Activated naive CD8-positive, alpha-beta T cell treated with anti-CD3 and anti-CD28 coated beads, Interleukin-2, amount 50 U/mL, for 16 hours (primary cell): ENCODE results near the gene CASP1.
"Not testable (repeated sequence)": the region's sequence is repeated elsewhere in the genome, so short reads cannot be mapped to it uniquely, and the experiment has no call there.

Source experiments
- DNase-seq: peaks from one replicate; pipeline ENCODE4 v3.0.0-alpha.2; 2020; ENCODE audit warnings: low read depth, low spot score

Gene CASP1

GRCh38 chr11:105034813-105035620 is at the start of gene CASP1:
TSS of gene CASP1 (minus strand) at chr11:105035144. CDS start at chr11:105035113, 31 bp downstream.
- no peak for DNase-seq

- no peak for DNase-seq
Observed at GRCh38 chr11:105081412-105082150, 46.6 kb upstream of the CASP1 start.

GRCh38 chr11:105080171-105080906 is 45.4 kb upstream of the CASP1 start:
- DNase-seq, result not testable (repeated sequence)

DNA sequence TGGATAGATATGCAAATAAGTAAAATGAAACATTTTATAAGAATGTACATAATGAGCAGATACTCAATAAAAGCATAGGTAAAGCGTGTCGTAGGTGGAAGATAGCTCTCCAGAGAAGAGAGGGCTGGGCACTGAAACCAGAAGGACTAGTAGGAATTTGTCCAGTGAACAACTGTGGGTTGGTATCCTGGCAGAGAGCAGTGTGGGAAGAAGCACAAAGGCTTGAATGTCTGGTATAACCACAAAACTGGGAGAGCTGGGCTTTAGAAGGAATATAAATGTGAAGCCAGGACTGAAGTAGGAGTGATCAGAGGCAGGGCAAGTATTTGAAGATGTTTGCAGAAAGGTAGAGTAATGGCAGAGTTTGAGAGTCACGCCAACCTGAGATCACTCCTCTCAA is 43.3 kb upstream of the CASP1 start:
- DNase-seq, result no peak

DNA sequence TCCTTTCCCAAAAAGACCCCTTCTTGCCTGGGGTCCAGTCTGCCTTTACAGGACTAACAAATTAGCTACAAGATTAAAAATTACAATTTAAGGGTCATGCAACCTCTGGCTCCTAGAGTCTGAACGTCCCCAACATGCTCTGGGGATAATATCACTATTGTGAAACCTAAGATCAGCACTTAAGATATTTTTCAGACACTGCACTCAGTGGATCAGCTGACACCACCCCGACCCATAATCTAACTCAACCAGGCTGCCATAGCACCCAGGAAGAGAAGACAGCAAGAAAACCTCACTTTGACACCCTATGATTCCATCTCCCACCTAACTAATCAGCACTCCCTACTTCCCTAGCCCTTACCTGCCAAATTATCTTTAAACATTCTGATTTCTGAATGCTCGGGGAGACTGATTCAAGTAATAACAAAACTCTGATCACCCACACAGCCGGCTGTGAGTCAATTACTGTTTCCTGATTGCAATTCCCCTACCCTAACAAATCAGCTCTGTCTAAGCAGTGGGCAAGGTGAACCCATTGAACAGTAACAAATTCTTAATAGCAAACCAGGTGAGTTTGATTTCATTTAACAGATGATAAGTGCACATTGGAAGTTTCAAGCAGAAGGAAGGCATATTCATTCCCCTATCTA is 42.3 kb upstream of the CASP1 start:
- DNase-seq, result not testable (repeated sequence)

DNA sequence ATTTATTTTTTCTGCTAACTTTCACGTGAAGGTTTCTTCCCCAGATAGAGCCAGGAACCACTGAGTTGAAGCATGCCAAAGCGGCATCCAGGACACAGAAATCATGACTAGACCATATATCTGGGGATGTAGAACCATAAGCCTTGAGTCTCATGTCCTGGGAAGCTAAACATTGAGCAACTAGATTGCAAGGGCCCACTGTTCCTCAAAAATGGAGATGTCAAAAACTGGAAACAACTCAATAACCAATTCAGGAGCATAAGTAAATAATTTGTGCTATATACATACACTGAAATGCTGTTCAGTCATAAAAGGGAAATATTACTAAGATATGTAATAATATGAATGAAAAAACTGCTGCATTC is 39.2 kb upstream of the CASP1 start:
- DNase-seq, result no peak

DNA sequence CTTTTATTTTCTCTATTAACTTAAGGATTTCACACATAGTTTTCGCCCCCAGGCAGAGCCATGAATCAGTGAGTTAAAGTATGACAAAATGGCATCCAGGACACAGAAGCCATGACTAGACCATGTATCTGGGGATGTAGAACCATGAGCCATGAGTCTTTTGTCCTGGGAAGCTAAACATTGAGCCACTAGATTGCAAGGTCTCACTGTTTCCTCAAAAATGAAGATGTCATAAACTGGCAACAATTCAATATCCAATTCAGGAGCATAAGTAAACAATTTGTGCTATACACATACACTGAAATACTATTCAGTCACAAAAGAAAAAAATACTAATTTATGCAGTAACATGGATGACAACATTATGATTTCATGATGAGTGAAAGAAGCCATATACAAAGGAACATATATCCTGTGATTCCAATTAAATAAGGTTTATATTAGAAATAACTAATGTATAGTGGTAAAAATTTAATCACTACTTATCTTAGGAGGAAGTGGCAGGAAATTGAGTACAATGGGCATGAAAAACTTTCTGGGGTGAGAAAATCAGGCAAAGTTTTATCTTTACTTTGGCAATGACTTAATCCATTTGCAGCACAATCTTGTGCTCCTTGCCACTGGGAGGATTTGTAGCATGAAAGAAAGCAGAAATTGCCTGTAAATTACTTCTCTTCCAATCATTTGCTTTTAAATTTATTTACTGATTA is 38.7 kb upstream of the CASP1 start:
- no peak for DNase-seq

DNA sequence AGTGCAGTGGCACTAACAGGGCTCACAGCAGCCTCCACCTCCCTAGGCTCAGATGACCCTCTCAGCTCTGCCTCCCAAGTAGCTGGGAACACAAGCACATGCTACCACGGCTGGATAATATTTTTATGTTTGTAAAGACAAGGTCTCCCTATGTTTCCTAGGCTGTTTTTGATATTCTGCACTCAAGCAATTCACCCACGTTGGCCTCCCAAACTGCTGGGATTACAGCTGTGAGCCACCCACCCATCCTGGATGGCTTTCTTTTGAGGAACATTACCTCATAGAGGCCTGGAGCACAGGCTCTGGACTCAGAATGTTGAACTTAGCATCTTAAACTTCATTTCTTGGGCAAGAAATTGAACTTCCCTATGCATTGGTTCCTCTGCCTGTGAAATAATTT is 37.1 kb upstream of the CASP1 start:
- DNase-seq, result not testable (repeated sequence)

- DNase-seq, result no peak
Observed at GRCh38 chr11:105071089-105071732, 36.3 kb upstream of the CASP1 start.

- no peak for DNase-seq
Observed at GRCh38 chr11:105070306-105070705, 35.4 kb upstream of the CASP1 start.

- not testable (repeated sequence) for DNase-seq
Observed at GRCh38 chr11:105069749-105070148, 34.8 kb upstream of the CASP1 start.

- not testable (repeated sequence) for DNase-seq
Observed at GRCh38 chr11:105063245-105063941, 28.4 kb upstream of the CASP1 start.

DNA sequence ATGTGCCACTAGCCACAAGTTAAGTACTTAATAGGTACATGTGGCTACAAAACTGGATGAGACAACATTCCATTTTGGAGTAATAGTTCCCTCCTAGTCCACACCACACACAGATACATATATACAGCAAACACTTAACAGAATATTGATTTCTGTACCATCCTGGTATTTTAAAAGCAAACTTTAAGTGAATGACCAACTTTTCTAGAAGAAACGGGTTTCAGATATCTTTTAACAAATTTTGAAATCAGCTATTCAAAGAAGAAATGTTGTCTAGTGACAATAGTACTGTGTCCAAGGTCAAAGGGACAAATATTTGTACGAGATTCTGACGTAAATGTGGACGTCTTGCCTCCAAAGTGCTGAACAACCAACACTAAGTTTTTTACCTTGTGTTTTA is 22.5 kb upstream of the CASP1 start:
- DNase-seq, result no peak

DNA sequence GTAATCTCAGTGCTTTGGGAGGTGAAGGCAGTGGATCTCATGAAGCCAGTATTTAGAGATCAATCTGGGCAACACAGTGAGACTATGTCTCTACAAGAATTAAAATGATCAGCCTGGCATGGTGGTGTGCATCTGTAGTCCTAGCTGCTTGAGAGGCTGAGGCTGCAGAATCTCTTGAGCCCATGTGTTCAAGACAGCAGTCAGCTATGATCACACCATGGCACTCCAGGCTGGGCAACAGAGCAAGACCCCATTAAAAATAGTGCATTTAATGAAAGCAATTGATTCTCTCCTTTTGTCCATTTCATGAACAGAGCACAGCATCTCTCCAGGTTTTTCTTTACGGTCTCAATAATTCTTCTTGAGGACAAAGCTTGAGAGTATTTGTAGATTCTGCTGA is 21.5 kb upstream of the CASP1 start:
- no peak for DNase-seq

- no peak for DNase-seq
Observed at GRCh38 chr11:105054723-105055493, 20.0 kb upstream of the CASP1 start.

DNA sequence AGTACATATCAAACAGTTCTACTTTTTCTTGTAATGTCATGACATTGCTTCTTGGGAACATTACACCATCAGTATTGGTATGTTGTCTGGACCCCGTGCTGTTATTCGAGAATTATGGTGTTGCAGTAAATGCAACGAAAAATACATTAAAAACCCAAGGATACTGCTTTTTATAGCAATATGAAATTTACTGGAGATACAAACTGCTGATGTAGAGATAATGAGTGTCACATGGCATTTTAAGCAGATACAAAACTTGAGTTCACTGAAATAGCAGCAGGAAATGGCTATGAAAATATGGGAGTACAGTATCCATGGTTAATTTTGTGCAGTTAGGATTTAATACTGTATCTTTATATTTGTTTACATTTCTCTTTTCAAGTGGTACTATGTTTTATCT is 17.5 kb upstream of the CASP1 start:
- DNase-seq, result no peak

DNA sequence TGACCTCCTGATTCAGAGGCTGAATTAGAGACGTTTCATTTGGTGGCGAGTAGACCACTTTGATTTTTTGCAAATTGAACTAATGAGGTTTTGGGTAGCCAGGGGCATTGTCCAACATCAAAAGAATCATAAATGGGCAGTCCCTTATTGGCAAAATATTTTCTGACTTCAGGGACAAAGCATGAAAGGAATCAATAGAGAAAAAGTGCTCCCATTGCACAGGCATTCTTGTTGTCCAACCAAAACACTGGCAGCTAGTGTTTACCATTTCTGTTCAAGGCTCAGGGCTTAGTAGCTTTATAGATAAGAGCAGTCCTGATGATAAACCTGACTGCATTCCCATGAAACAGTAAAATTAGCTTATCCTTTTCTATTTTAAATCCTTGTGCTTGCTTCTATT is 16.6 kb upstream of the CASP1 start:
- DNase-seq, result no peak

GRCh38 chr11:105049481-105049880 is 14.5 kb upstream of the CASP1 start:
- no peak for DNase-seq

- no peak for DNase-seq
Observed at GRCh38 chr11:105046898-105047579, 12.1 kb upstream of the CASP1 start.
